RWPE1 (cell line): ENCODE measurements around the gene FLNA.

Experiments
- CTCF ChIA-PET: fragments of 350-600 bp; sonication (Branson Sonifier 250); formaldehyde crosslinking; extraction: SDS; loops from one replicate; lab custom pipeline; 2021; lab: Yijun Ruan, JAX
- POLR2A ChIA-PET: fragments of 400-600 bp; formaldehyde crosslinking; extraction: SDS; loops from one replicate; lab custom pipeline; 2020; ENCODE audit warnings: antibody characterized with exemption; ENCODE audit not compliant: low non-redundant PET; lab: Yijun Ruan, JAX
- DNase-seq: peaks from one replicate; pipeline ENCODE4 v3.0.0; 2012; ENCODE audit warnings: low spot score
- H3K27ac ChIP-seq: fragments of 450-650 bp; 2 replicates; pipeline ENCODE4 v1.5.1; 2017
- CTCF ChIP-seq: fragments of 450-650 bp; conservative IDR thresholded peaks from 2 replicates; pipeline ENCODE4 v1.5.1; 2017; ENCODE audit warnings: low read depth, mild to moderate bottlenecking

FLNA gene

GRCh38 chrX:154374313-154375155 is at the start of gene FLNA:
Gene FLNA (minus strand): TSS chrX:154374634. CDS start chrX:154371245, 3,389 bp downstream.
- TF ChIP-seq CTCF: no peak
- CTCF ChIA-PET: interaction anchor here (0.7 to 2.1 kb wide), 5 partner anchors 8 to 444 kb away, joined by 4 to 13 read pairs (median 11); no protein-coding TSS in a partner anchor
- H3K27ac ChIP-seq: peak within 1 kb of the TSS; percentile 97
- POLR2A ChIA-PET: interaction anchor here (1.1 kb wide), 1 partner anchor 85 kb away, joined by 3 read pairs; no protein-coding TSS in a partner anchor
- no peak for DNase-seq

GRCh38 chrX:154420402-154420756 is 45.9 kb upstream of the FLNA start:
- CTCF ChIA-PET: interaction anchor here (1.2 kb wide), 1 partner anchor 15 kb away, joined by 3 read pairs; no protein-coding TSS in a partner anchor
- no peak for TF ChIP-seq CTCF
- no peak for DNase-seq
- POLR2A ChIA-PET: no interaction called here
- H3K27ac ChIP-seq: no peak overlapping the region

- CTCF ChIA-PET: interaction anchor here (1.2 kb wide), 1 partner anchor 16 kb away, joined by 3 read pairs; no protein-coding TSS in a partner anchor
- TF ChIP-seq CTCF: no peak
- H3K27ac ChIP-seq: 0 out of 2 replicates have a peak overlapping the region, but pooled peaks have one; percentile 6
- POLR2A ChIA-PET: no interaction called here
- no peak for DNase-seq
These were observed 45.4 kb upstream of the FLNA start for GRCh38 chrX:154419688-154420401.

- no peak for DNase-seq
- ChIA-PET POLR2A (no interaction called here), CTCF (no interaction called here)
- H3K27ac ChIP-seq: 0 out of 2 replicates have a peak overlapping the region, but pooled peaks have one; percentile 6
- no peak for TF ChIP-seq CTCF
These were observed 44.8 kb upstream of the FLNA start for GRCh38 chrX:154419189-154419588.

GRCh38 chrX:154417157-154417556 is 42.7 kb upstream of the FLNA start:
- POLR2A ChIA-PET: no interaction called here
- CTCF ChIA-PET: no interaction called here
- DNase-seq: no peak
- H3K27ac ChIP-seq: no peak overlapping the region
- TF ChIP-seq CTCF: no peak

- DNase-seq: no peak
- H3K27ac ChIP-seq: peak overlapping the region; percentile 96
- ChIA-PET CTCF (interaction anchor here (0.6 kb wide), 1 partner anchor 11 kb away, joined by 8 read pairs; no protein-coding TSS in a partner anchor), POLR2A (no interaction called here)
- no peak for TF ChIP-seq CTCF
These were observed 38.7 kb upstream of the FLNA start for GRCh38 chrX:154413142-154413541.
